Measurements from ENCODE around the gene DTX3L. TPM values are rescaled to one million over a fixed set of nuclear protein-coding genes. Genes with fewer than 3 reads are reported as not detected.

The DTX3L gene
- total and polyA plus RNA-seq, 2 experiments from 2014 or later = 0.04 to 0.33 TPM

DNA sequence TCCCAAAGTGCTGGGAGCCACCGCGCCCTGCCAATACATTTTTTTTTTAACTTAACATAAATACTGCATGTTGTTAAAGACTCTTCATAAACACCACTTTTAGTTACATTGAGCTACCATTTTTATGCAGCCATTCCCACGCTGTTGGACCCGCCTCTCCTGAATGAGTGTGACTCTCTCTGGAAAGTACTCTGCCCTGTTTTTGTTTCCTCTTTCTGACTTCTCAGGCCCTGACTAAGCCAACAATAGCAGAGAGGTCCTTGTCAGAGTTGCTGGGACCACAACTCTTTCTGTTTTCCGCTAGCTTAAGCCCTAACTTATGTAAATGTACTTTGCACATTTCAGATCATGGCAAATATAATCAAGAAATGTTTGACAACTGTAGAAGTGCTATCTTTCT is 48.6 kb downstream of the DTX3L start:
- DNase-seq (ENCODE audit: low read depth in 1 of 2, low spot score in 1 of 2) = no peak
- Histone ChIP-seq H3K4me1 (ENCODE audit: low read depth) (peaks cover 3% of the 10 kb centered on the region), H3K36me3 (no peaks in the 10 kb centered on the region), H3K27ac (no peak overlapping the region), H3K27me3 (no peaks in the 10 kb centered on the region), H3K4me3 (no peak overlapping the region), H3K9me3 (ENCODE audit: low read depth) (no peaks in the 10 kb centered on the region)
- TF ChIP-seq CTCF (IDR thresholded peaks at IDR 0.05; ENCODE audit: low read depth, low read length) = no peak

GRCh38 chr3:122615303-122615702 is 51.2 kb downstream of the DTX3L start:
- TF ChIP-seq CTCF (IDR thresholded peaks at IDR 0.05; ENCODE audit: low read depth, low read length) = no peak
- H3K27ac ChIP-seq = no peak overlapping the region
- H3K27me3 ChIP-seq = peaks cover 15% of the 10 kb centered on the region
- H3K9me3 ChIP-seq (ENCODE audit: low read depth) = no peaks in the 10 kb centered on the region
- H3K4me3 ChIP-seq = no peak overlapping the region
- peak in 1 of 2 donors; percentile 9 for DNase-seq (ENCODE audit: low read depth in 1 of 2, low spot score in 1 of 2)
- peaks cover 3% of the 10 kb centered on the region for H3K4me1 ChIP-seq (ENCODE audit: low read depth)
- no peaks in the 10 kb centered on the region for H3K36me3 ChIP-seq

DNA sequence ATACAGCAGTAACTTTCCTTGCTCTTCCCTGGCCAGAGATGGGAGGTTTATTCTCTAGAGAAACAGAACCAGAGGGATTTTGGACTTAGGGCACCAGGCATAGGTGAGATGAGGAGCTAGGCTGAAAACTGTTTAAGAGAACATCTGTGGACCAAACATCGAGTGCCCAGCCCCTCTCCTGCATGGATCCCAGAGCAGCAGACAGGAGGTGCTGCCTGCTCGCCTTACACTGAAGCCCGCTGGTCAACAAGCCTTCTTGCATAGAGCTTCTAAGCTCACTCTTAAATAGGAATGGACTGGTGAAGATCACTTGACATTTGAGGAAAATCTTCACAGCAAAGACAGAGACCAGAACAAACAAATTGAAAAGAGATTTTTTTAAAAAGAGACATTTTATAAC is 54.5 kb downstream of the DTX3L start:
- Histone ChIP-seq H3K27me3 (peaks cover 23% of the 10 kb centered on the region), H3K36me3 (no peaks in the 10 kb centered on the region), H3K27ac (no peak overlapping the region), H3K9me3 (ENCODE audit: low read depth) (no peaks in the 10 kb centered on the region), H3K4me1 (ENCODE audit: low read depth) (peaks cover 3% of the 10 kb centered on the region), H3K4me3 (no peak overlapping the region)
- TF ChIP-seq CTCF (IDR thresholded peaks at IDR 0.05; ENCODE audit: low read depth, low read length) = no peak
- no peak for DNase-seq (ENCODE audit: low read depth in 1 of 2, low spot score in 1 of 2)

GRCh38 chr3:122619040-122619439 is 54.9 kb downstream of the DTX3L start:
- H3K27ac ChIP-seq = no peak overlapping the region
- H3K4me1 ChIP-seq (ENCODE audit: low read depth) = peaks cover 3% of the 10 kb centered on the region
- H3K36me3 ChIP-seq = no peaks in the 10 kb centered on the region
- H3K9me3 ChIP-seq (ENCODE audit: low read depth) = no peaks in the 10 kb centered on the region
- no peak overlapping the region for H3K4me3 ChIP-seq
- no peak for TF ChIP-seq CTCF (IDR thresholded peaks at IDR 0.05; ENCODE audit: low read depth, low read length)
- peaks cover 23% of the 10 kb centered on the region for H3K27me3 ChIP-seq
- DNase-seq (ENCODE audit: low read depth in 1 of 2, low spot score in 1 of 2) = peak in 1 of 2 donors; percentile 7

GRCh38 chr3:122620399-122620798 is 56.3 kb downstream of the DTX3L start:
- TF ChIP-seq CTCF (IDR thresholded peaks at IDR 0.05; ENCODE audit: low read depth, low read length) = no peak
- H3K27me3 ChIP-seq = peaks cover 23% of the 10 kb centered on the region
- no peaks in the 10 kb centered on the region for H3K9me3 ChIP-seq (ENCODE audit: low read depth)

DNA sequence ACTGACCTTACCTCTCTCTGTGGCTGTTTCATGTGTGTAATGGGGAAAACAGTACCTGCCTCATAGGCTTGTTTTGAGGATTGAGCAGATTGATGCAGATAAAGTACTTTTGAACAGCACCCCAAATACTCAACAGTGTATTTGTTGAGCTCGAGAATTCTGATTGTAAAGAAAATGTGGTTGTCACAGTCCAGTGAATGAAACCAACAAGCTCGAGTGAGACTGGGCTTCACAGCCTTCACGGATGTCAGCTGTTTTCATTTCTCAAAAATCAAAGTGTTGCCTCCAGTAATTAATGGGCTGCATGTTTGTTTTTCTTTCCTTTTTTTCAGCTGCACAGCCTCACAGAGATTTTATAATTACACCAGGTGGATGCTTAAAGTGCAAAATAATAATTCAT is 57.0 kb downstream of the DTX3L start:
- H3K4me1 ChIP-seq (ENCODE audit: low read depth) = peaks cover 3% of the 10 kb centered on the region
- H3K9me3 ChIP-seq (ENCODE audit: low read depth) = no peaks in the 10 kb centered on the region
- DNase-seq (ENCODE audit: low read depth in 1 of 2, low spot score in 1 of 2) = no peak
- TF ChIP-seq CTCF (IDR thresholded peaks at IDR 0.05; ENCODE audit: low read depth, low read length) = no peak
- no peak overlapping the region for H3K27ac ChIP-seq
- no peak overlapping the region for H3K4me3 ChIP-seq
- H3K27me3 ChIP-seq = peaks cover 23% of the 10 kb centered on the region
- H3K36me3 ChIP-seq = no peaks in the 10 kb centered on the region

More at GRCh38 chr3:122620399-122620798, 56.3 kb downstream of the DTX3L start:
- no peak for DNase-seq (ENCODE audit: low read depth in 1 of 2, low spot score in 1 of 2)
- no peaks in the 10 kb centered on the region for H3K36me3 ChIP-seq
- no peak overlapping the region for H3K27ac ChIP-seq
- H3K4me3 ChIP-seq = no peak overlapping the region
- peaks cover 3% of the 10 kb centered on the region for H3K4me1 ChIP-seq (ENCODE audit: low read depth)

Measured in cardiac muscle cell (in vitro differentiated cells and primary cell).